ENCODE results near the gene DDN. TPM values are rescaled to one million over a fixed set of nuclear protein-coding genes. Genes with fewer than 3 reads are reported as not detected.

Gene DDN
- total and polyA plus RNA-seq, 9 of the 15 experiments (the other 6 are each of a cell fraction or from before 2014, with no cell fraction given) = 0.03 to 3.6 (median 1.6) TPM

GRCh38 chr12:48946943-48947342 is 52.2 kb downstream of the DDN start (continued):
- TF ChIP-seq, protein P1, sequence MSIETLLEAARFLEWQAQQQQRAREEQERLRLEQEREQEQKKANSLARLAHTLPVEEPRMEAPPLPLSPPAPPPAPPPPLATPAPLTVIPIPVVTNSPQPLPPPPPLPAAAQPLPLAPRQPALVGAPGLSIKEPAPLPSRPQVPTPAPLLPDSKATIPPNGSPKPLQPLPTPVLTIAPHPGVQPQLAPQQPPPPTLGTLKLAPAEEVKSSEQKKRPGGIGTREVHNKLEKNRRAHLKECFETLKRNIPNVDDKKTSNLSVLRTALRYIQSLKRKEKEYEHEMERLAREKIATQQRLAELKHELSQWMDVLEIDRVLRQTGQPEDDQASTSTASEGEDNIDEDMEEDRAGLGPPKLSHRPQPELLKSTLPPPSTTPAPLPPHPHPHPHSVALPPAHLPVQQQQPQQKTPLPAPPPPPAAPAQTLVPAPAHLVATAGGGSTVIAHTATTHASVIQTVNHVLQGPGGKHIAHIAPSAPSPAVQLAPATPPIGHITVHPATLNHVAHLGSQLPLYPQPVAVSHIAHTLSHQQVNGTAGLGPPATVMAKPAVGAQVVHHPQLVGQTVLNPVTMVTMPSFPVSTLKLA (conservative IDR thresholded peaks at IDR 0.05) = no peak

GRCh38 chr12:48946205-48946604 is 53.0 kb downstream of the DDN start:
- H3K36me3 ChIP-seq (ENCODE audit: control insufficient read depth, insufficient read depth, low read length) = peaks cover 49% of the 10 kb centered on the region; the same call in 1 of the 3 replicates
- POLR2A ChIA-PET = interaction anchor here (0.8 to 0.9 kb wide), 2 partner anchors 12 to 15 kb away, joined by 3 read pairs; no protein-coding TSS in a partner anchor
- no peaks in the 10 kb centered on the region for H3K9me3 ChIP-seq (replicated peaks; ENCODE audit: control insufficient read depth, insufficient read depth, low read depth, low read length)
- H3K4me1 ChIP-seq (replicated peaks in 1 of 2; ENCODE audit: control insufficient read depth in 2 of 2, insufficient read depth in 2 of 2, low read length in 2 of 2) = peaks cover 4 to 5% of the 10 kb centered on the region in 2 experiments; a peak in 3 of 5 replicates
- H4K20me1 ChIP-seq (replicated peaks; ENCODE audit: control insufficient read depth, insufficient read depth, low read length) = peaks cover 4% of the 10 kb centered on the region; the same call in 1 of the 2 replicates
- ATAC-seq (no peak), FAIRE-seq (no peak), DNase-seq (ENCODE audit: extremely low read depth in 1 of 4, low spot score in 3 of 4) (no peak)
- no peak overlapping the region for H3K9ac ChIP-seq (ENCODE audit: insufficient read depth in 1 of 2, low read depth in 2 of 2, low read length in 2 of 2)
- no peak overlapping the region for H3K4me2 ChIP-seq (ENCODE audit: insufficient read depth, low read length)
- no peak overlapping the region for H2AFZ ChIP-seq (ENCODE audit: low read depth, low read length)
- intact Hi-C loops (cut with micrococcal nuclease) = no loop called here
- H3K27ac ChIP-seq (ENCODE audit: extremely low read depth, low read depth, low read length) = no peak overlapping the region
- H3K79me2 ChIP-seq (ENCODE audit: control insufficient read depth, insufficient read depth, low read length) = peaks cover 60% of the 10 kb centered on the region
- no peak overlapping the region for H3K4me3 ChIP-seq
- TSS peak; percentile 16 for BruUV-seq (replicated peaks)
- CTCF ChIA-PET (ENCODE audit: low intra/inter-chr PET ratio) = no interaction called here
- no peaks in the 10 kb centered on the region for H3K9me1 ChIP-seq (ENCODE audit: control insufficient read depth, insufficient read depth, low read length)
- no peak for TF ChIP-seq NELFE (IDR thresholded peaks at IDR 0.05; ENCODE audit: insufficient read depth, insufficient read length)
- TF ChIP-seq, protein P2, sequence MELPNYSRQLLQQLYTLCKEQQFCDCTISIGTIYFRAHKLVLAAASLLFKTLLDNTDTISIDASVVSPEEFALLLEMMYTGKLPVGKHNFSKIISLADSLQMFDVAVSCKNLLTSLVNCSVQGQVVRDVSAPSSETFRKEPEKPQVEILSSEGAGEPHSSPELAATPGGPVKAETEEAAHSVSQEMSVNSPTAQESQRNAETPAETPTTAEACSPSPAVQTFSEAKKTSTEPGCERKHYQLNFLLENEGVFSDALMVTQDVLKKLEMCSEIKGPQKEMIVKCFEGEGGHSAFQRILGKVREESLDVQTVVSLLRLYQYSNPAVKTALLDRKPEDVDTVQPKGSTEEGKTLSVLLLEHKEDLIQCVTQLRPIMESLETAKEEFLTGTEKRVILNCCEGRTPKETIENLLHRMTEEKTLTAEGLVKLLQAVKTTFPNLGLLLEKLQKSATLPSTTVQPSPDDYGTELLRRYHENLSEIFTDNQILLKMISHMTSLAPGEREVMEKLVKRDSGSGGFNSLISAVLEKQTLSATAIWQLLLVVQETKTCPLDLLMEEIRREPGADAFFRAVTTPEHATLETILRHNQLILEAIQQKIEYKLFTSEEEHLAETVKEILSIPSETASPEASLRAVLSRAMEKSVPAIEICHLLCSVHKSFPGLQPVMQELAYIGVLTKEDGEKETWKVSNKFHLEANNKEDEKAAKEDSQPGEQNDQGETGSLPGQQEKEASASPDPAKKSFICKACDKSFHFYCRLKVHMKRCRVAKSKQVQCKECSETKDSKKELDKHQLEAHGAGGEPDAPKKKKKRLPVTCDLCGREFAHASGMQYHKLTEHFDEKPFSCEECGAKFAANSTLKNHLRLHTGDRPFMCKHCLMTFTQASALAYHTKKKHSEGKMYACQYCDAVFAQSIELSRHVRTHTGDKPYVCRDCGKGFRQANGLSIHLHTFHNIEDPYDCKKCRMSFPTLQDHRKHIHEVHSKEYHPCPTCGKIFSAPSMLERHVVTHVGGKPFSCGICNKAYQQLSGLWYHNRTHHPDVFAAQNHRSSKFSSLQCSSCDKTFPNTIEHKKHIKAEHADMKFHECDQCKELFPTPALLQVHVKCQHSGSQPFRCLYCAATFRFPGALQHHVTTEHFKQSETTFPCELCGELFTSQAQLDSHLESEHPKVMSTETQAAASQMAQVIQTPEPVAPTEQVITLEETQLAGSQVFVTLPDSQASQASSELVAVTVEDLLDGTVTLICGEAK (IDR thresholded peaks at IDR 0.05) = 0 out of 2 replicates have a peak, but pooled peaks have one; percentile 42
- TF ChIP-seq, protein P2 (CRISPR knock-in tag; IDR thresholded peaks at IDR 0.05) = no peak
- in situ Hi-C loops (cut with MboI) = no loop called here
- H3K27me3 ChIP-seq (ENCODE audit: control insufficient read depth in 2 of 2, insufficient read depth in 2 of 2, low read length in 2 of 2) = no peaks in the 10 kb centered on the region

Data from K562 (cell line).